Mammary epithelial cell (primary cell): ENCODE results near the gene CTNNA1.
"Not testable (repeated sequence)": the region's sequence is repeated elsewhere in the genome, so short reads cannot be mapped to it uniquely, and the experiment has no call there.

Experiments used
- CTCF ChIP-seq, 2 donors: IDR thresholded peaks in 1 of 2; conservative IDR thresholded peaks in 1 of 2; 2 replicates each; pipeline ENCODE4 v1.5.1; 2011 to 2012; ENCODE audit warnings: inconsistent platforms in 2 of 2, low read length in 2 of 2, mild to moderate bottlenecking in 2 of 2, control low read depth in 1 of 2, low read depth in 1 of 2; ENCODE audit not compliant: insufficient read depth in 1 of 2; ENCODE audit errors: extremely low read depth in 1 of 2
- EZH2 ChIP-seq: IDR thresholded peaks from 2 replicates; pipeline ENCODE4 v1.6.1; 2012; ENCODE audit warnings: low read length, inconsistent platforms, borderline replicate concordance

GRCh38 chr5:138761115-138761514 lies 7.9 kb downstream of the CTNNA1 start:
- not testable (repeated sequence) for TF ChIP-seq CTCF (conservative IDR thresholded peaks at IDR 0.05 in 1 of 2, IDR thresholded peaks at IDR 0.05 in 1 of 2; ENCODE audit: extremely low read depth in 1 of 2, insufficient read depth in 1 of 2, low read depth in 1 of 2, low read length in 2 of 2); EZH2
